Measurements from ENCODE around the gene SOCS1. TPM values are rescaled to one million over a fixed set of nuclear protein-coding genes. Genes with fewer than 3 reads are reported as not detected.
"Not testable (repeated sequence)": the region's sequence is repeated elsewhere in the genome, so short reads cannot be mapped to it uniquely, and the experiment has no call there.

The SOCS1 gene
- total and polyA plus RNA-seq, 4 donors, result 1.8 to 10.9 (median 2.3) TPM

DNA sequence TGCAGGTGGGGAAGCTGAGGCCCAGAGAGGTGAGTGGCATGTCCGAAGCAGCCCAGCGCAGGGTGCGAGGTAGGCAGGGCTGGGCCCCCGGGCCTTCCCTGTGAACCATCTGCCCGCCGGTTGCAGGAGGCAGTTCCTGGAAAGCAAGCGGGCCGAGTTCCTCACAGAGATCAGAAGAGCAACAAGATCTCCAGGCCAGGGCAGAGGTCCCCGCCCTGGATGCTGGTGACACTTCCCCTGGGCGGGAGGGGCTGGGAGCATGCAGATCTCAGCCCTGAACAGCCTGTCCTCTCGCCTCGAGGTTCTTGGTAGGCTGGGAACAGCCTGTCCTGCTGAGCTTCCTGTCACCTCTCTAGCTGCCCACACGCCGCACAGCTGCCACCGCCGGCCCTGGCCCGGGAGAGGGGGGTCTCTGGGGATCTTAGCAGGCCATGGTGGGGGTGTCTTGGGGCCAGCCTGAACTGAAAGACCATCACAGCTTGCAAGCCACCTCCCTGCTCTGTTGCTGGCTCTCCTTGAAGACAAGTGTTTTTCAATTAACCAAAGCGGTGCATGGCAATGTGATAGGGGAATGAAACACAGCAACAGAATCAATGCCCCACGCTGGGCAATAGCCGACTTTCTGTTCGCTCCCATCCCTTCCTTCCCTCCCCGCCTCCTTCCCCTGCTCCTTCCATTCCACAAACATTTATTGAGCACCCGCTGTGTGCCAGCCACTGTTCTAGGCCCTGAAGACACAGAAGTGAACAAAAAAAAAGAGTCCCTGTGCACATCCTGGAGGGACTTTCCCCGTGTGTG is 31.7 kb downstream of the SOCS1 start:
- no peak overlapping the region for H3K4me3 ChIP-seq (ENCODE audit: low read depth in 1 of 3, low read length in 3 of 3)
- no peak for DNase-seq (ENCODE audit: low spot score)
- H3K9me3 ChIP-seq (ENCODE audit: control insufficient read depth in 4 of 4, low read length in 3 of 4), result no peaks in the 10 kb centered on the region
- H3K9ac ChIP-seq (ENCODE audit: low read depth in 1 of 2, low read length in 2 of 2), result no peak overlapping the region
- WGBS, result 53% methylated on average over 24 of the region's 24 CpGs
- H3K4me1 ChIP-seq (ENCODE audit: control insufficient read depth in 4 of 4, insufficient read depth in 4 of 4, low read length in 3 of 4), result no peaks in the 10 kb centered on the region
- TF ChIP-seq, protein P1, sequence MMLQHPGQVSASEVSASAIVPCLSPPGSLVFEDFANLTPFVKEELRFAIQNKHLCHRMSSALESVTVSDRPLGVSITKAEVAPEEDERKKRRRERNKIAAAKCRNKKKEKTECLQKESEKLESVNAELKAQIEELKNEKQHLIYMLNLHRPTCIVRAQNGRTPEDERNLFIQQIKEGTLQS (IDR thresholded peaks at IDR 0.05), result no peak
- TF ChIP-seq HNF4G (IDR thresholded peaks at IDR 0.05) (no peak), RAD21 (IDR thresholded peaks at IDR 0.05) (peak in 1 of 2 donors; percentile 51), GABPA (IDR thresholded peaks at IDR 0.05 in 1 of 2, conservative IDR thresholded peaks at IDR 0.05 in 1 of 2) (no peak), TAF1 (conservative IDR thresholded peaks at IDR 0.05) (no peak), EGR1 (IDR thresholded peaks at IDR 0.05; ENCODE audit: low read depth in 2 of 2) (no peak), FOXA2 (IDR thresholded peaks at IDR 0.05) (no peak), FOXA1 (IDR thresholded peaks at IDR 0.05) (no peak), JUND (IDR thresholded peaks at IDR 0.05) (no peak), YY1 (IDR thresholded peaks at IDR 0.05) (no peak), SP1 (IDR thresholded peaks at IDR 0.05) (peak; percentile 92), RXRA (IDR thresholded peaks at IDR 0.05) (peak; percentile 80 to 83), NR2F2 (IDR thresholded peaks at IDR 0.05) (peak; percentile 100), HNF4A (conservative IDR thresholded peaks at IDR 0.05) (no peak)
- TF ChIP-seq, protein P2, sequence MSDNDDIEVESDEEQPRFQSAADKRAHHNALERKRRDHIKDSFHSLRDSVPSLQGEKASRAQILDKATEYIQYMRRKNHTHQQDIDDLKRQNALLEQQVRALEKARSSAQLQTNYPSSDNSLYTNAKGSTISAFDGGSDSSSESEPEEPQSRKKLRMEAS (IDR thresholded peaks at IDR 0.05), result no peak
- TF ChIP-seq, protein P3, sequence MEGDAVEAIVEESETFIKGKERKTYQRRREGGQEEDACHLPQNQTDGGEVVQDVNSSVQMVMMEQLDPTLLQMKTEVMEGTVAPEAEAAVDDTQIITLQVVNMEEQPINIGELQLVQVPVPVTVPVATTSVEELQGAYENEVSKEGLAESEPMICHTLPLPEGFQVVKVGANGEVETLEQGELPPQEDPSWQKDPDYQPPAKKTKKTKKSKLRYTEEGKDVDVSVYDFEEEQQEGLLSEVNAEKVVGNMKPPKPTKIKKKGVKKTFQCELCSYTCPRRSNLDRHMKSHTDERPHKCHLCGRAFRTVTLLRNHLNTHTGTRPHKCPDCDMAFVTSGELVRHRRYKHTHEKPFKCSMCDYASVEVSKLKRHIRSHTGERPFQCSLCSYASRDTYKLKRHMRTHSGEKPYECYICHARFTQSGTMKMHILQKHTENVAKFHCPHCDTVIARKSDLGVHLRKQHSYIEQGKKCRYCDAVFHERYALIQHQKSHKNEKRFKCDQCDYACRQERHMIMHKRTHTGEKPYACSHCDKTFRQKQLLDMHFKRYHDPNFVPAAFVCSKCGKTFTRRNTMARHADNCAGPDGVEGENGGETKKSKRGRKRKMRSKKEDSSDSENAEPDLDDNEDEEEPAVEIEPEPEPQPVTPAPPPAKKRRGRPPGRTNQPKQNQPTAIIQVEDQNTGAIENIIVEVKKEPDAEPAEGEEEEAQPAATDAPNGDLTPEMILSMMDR (IDR thresholded peaks at IDR 0.05; ENCODE audit: low read depth, low read length, missing input control), result no peak
- TF ChIP-seq, protein P4, sequence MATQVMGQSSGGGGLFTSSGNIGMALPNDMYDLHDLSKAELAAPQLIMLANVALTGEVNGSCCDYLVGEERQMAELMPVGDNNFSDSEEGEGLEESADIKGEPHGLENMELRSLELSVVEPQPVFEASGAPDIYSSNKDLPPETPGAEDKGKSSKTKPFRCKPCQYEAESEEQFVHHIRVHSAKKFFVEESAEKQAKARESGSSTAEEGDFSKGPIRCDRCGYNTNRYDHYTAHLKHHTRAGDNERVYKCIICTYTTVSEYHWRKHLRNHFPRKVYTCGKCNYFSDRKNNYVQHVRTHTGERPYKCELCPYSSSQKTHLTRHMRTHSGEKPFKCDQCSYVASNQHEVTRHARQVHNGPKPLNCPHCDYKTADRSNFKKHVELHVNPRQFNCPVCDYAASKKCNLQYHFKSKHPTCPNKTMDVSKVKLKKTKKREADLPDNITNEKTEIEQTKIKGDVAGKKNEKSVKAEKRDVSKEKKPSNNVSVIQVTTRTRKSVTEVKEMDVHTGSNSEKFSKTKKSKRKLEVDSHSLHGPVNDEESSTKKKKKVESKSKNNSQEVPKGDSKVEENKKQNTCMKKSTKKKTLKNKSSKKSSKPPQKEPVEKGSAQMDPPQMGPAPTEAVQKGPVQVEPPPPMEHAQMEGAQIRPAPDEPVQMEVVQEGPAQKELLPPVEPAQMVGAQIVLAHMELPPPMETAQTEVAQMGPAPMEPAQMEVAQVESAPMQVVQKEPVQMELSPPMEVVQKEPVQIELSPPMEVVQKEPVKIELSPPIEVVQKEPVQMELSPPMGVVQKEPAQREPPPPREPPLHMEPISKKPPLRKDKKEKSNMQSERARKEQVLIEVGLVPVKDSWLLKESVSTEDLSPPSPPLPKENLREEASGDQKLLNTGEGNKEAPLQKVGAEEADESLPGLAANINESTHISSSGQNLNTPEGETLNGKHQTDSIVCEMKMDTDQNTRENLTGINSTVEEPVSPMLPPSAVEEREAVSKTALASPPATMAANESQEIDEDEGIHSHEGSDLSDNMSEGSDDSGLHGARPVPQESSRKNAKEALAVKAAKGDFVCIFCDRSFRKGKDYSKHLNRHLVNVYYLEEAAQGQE (IDR thresholded peaks at IDR 0.05), result no peak
- TF ChIP-seq, protein P5, sequence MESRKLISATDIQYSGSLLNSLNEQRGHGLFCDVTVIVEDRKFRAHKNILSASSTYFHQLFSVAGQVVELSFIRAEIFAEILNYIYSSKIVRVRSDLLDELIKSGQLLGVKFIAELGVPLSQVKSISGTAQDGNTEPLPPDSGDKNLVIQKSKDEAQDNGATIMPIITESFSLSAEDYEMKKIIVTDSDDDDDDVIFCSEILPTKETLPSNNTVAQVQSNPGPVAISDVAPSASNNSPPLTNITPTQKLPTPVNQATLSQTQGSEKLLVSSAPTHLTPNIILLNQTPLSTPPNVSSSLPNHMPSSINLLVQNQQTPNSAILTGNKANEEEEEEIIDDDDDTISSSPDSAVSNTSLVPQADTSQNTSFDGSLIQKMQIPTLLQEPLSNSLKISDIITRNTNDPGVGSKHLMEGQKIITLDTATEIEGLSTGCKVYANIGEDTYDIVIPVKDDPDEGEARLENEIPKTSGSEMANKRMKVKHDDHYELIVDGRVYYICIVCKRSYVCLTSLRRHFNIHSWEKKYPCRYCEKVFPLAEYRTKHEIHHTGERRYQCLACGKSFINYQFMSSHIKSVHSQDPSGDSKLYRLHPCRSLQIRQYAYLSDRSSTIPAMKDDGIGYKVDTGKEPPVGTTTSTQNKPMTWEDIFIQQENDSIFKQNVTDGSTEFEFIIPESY (IDR thresholded peaks at IDR 0.05), result no peak
- no peaks in the 10 kb centered on the region for H3K27me3 ChIP-seq (ENCODE audit: control insufficient read depth in 4 of 4, insufficient read depth in 4 of 4, low read length in 3 of 4)
- H3K36me3 ChIP-seq (ENCODE audit: control insufficient read depth in 4 of 4, insufficient read depth in 3 of 4, low read depth in 1 of 4, low read length in 3 of 4), result no peaks in the 10 kb centered on the region
- peak overlapping the region; percentile 23 to 66 for H3K27ac ChIP-seq (ENCODE audit: low read depth in 1 of 2, low read length in 2 of 2)

DNA sequence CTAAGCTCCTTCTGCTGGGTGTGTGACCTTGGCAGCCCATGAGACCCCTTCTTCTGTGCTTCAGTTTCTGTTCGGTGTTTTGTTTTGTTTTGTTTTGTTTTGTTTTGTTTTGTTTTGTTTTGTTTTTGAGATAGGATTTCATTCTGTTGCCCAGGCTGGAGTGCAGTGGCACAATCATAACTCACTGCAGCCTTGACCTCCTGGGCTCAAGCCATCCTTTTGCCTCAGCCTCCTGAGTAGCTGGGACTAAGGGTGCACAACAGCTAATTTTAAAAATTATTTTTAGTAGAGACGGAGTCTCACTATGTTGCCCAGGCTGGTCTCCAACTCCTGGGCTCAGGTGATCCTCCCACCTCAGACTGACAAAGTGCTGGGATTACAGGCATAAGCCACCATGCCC is 35.5 kb downstream of the SOCS1 start:
- not testable (repeated sequence) for H3K27ac ChIP-seq (ENCODE audit: low read depth in 1 of 2, low read length in 2 of 2); H3K4me3 ChIP-seq (ENCODE audit: low read depth in 1 of 3, low read length in 3 of 3); DNase-seq (ENCODE audit: low spot score); H3K9ac ChIP-seq (ENCODE audit: low read depth in 1 of 2, low read length in 2 of 2); H3K27me3 ChIP-seq (ENCODE audit: control insufficient read depth in 4 of 4, insufficient read depth in 4 of 4, low read length in 3 of 4); H3K4me1 ChIP-seq (ENCODE audit: control insufficient read depth in 4 of 4, insufficient read depth in 4 of 4, low read length in 3 of 4); H3K36me3 ChIP-seq (ENCODE audit: control insufficient read depth in 4 of 4, insufficient read depth in 3 of 4, low read depth in 1 of 4, low read length in 3 of 4)
- 76% methylated on average over 2 of the region's 2 CpGs for WGBS
- peaks cover 4 to 15% (median 6%) of the 10 kb centered on the region in 4 donors for H3K9me3 ChIP-seq (ENCODE audit: control insufficient read depth in 4 of 4, low read length in 3 of 4)

All from liver (tissue), 9 donors.